Tibial nerve (tissue), 3 donors: ENCODE measurements around the gene GTSE1.

Experiments
- POLR2A ChIP-seq, 2 donors: fragments of 450-650 bp; IDR thresholded peaks; one replicate each; pipeline ENCODE4 v1.6.1; 2017; ENCODE audit warnings: antibody characterized with exemption in 2 of 2, mild to moderate bottlenecking in 2 of 2, moderate library complexity in 2 of 2
- TF ChIP-seq, protein P1 (sequence below), 5 experiments: fragments of 200-600 bp in 3 of 5; fragments of 450-650 bp in 2 of 5; sonication (generic) in 3 of 5; IDR thresholded peaks; one replicate each; pipeline ENCODE4 v1.5.1; 2016 to 2019; ENCODE audit warnings: antibody characterized with exemption in 5 of 5, mild to moderate bottlenecking in 3 of 5, moderate library complexity in 2 of 5

DNA sequence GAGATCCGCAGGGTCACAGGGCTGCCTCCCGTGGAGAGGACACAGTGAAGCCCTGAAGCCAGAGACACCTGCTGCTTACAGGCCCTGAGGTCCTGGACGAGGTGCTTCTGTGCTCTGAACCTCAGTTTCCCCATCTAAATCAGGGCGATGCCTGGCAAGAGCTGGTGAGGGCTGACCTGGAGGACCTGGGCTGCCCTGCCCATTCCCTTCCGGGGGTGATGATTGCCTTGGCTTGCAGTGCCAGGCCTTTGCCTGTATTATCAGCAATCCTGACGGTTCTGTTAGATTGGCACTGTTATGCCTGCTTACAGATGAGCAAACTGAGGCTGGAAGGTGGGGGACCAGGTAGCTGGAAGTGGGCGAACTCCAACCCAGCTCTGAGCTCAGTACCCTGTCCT is 7.8 kb upstream of the GTSE1 start:
- TF ChIP-seq, protein P1, sequence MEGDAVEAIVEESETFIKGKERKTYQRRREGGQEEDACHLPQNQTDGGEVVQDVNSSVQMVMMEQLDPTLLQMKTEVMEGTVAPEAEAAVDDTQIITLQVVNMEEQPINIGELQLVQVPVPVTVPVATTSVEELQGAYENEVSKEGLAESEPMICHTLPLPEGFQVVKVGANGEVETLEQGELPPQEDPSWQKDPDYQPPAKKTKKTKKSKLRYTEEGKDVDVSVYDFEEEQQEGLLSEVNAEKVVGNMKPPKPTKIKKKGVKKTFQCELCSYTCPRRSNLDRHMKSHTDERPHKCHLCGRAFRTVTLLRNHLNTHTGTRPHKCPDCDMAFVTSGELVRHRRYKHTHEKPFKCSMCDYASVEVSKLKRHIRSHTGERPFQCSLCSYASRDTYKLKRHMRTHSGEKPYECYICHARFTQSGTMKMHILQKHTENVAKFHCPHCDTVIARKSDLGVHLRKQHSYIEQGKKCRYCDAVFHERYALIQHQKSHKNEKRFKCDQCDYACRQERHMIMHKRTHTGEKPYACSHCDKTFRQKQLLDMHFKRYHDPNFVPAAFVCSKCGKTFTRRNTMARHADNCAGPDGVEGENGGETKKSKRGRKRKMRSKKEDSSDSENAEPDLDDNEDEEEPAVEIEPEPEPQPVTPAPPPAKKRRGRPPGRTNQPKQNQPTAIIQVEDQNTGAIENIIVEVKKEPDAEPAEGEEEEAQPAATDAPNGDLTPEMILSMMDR (IDR thresholded peaks at IDR 0.05), result no peak
- TF ChIP-seq POLR2A (IDR thresholded peaks at IDR 0.05), result no peak
